ENCODE results near the gene ZNF277. TPM values are rescaled to one million over a fixed set of nuclear protein-coding genes. Genes with fewer than 3 reads are reported as not detected.

The ZNF277 gene
- total and polyA plus RNA-seq, 2 donors (not counting 3 experiments of a cell fraction or from before 2014, with no cell fraction given): 7.8 to 22.6 TPM

DNA sequence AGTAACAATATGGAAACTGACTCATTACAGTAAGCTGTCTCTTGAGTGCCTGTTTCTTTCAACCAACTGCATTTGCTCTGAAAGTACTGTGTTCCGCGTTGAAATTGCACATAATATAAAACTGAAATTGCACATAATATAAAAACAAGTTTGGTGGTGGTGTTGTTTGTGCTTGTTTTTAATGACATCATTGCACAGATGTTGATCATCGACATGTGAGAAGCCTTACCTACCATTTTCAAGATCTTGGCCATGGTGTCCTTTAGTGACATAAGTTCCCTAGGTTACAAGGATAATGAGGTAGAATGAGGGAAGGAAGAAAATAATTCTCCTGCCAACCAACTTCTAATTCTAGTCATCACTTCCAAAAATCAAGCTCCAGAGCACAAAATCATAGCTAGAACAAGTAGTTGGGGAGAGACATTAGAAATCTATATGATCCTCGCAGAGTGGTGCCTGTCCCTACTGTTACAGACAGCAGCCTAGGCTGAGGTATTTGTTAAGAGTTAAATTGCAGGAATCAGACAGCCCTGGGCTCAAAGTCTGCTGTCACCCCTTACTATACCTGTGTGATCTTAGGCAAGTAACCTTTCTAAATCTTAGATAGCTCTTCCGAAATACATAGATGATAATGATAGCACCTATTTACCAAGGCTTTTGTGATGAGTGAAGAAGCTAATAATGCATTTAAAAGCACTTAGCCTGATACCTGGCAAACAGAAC is 29.6 kb upstream of the ZNF277 start:
- peaks cover 2% of the 10 kb centered on the region for H4K20me1 ChIP-seq (replicated peaks; ENCODE audit: control insufficient read depth, extremely low read depth, insufficient read depth, low read length)
- no peak overlapping the region for H3K4me3 ChIP-seq (replicated peaks in 1 of 3; ENCODE audit: insufficient read depth in 1 of 3, low read depth in 1 of 3, low read length in 3 of 3)
- TF ChIP-seq POLR2A (IDR thresholded peaks at IDR 0.05; ENCODE audit: low read depth, low read length): no peak
- TF ChIP-seq MYC (IDR thresholded peaks at IDR 0.05; ENCODE audit: low read depth, low read length): no peak
- no peak for TF ChIP-seq POLR2AphosphoS5 (IDR thresholded peaks at IDR 0.05; ENCODE audit: insufficient read depth, low read depth, low read length)
- TF ChIP-seq MAX (IDR thresholded peaks at IDR 0.05; ENCODE audit: insufficient read depth, insufficient read length): no peak
- TF ChIP-seq FOS (IDR thresholded peaks at IDR 0.05; ENCODE audit: borderline replicate concordance, insufficient read depth, low read length): no peak
- no peak for TF ChIP-seq JUN (IDR thresholded peaks at IDR 0.05; ENCODE audit: borderline replicate concordance, insufficient read depth, insufficient read length, low read depth)
- no peak for TF ChIP-seq GATA2 (IDR thresholded peaks at IDR 0.05; ENCODE audit: insufficient read depth, insufficient read length, low read depth, low read length)
- no peak for TF ChIP-seq EZH2 (IDR thresholded peaks at IDR 0.05; ENCODE audit: borderline replicate concordance, low read depth, low read length, severe bottlenecking)
- TF ChIP-seq, protein P1, sequence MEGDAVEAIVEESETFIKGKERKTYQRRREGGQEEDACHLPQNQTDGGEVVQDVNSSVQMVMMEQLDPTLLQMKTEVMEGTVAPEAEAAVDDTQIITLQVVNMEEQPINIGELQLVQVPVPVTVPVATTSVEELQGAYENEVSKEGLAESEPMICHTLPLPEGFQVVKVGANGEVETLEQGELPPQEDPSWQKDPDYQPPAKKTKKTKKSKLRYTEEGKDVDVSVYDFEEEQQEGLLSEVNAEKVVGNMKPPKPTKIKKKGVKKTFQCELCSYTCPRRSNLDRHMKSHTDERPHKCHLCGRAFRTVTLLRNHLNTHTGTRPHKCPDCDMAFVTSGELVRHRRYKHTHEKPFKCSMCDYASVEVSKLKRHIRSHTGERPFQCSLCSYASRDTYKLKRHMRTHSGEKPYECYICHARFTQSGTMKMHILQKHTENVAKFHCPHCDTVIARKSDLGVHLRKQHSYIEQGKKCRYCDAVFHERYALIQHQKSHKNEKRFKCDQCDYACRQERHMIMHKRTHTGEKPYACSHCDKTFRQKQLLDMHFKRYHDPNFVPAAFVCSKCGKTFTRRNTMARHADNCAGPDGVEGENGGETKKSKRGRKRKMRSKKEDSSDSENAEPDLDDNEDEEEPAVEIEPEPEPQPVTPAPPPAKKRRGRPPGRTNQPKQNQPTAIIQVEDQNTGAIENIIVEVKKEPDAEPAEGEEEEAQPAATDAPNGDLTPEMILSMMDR (IDR thresholded peaks at IDR 0.05; ENCODE audit: extremely low read depth in 1 of 2, insufficient read depth in 1 of 2, low read depth in 1 of 2, low read length in 2 of 2): no peak
- H3K79me2 ChIP-seq (ENCODE audit: control insufficient read depth, insufficient read depth, low read length): peaks cover 100% of the 10 kb centered on the region
- CTCF ChIA-PET: interaction anchor here (1.0 to 2.8 kb wide), 5 partner anchors 9 to 17 kb away, joined by 3 to 8 read pairs (median 4); no protein-coding TSS in a partner anchor
- H2AFZ ChIP-seq (ENCODE audit: low read depth, low read length): no peak overlapping the region
- no peaks in the 10 kb centered on the region for H3K9me1 ChIP-seq (replicated peaks; ENCODE audit: control insufficient read depth, extremely low read depth, insufficient read depth, low read length)
- H3K36me3 ChIP-seq (ENCODE audit: control insufficient read depth in 2 of 2, extremely low read depth in 1 of 2, insufficient read depth in 2 of 2, low read length in 2 of 2): no peaks in the 10 kb centered on the region
- dilution Hi-C loops (cut with MboI; ENCODE audit: extremely low pct_ligation_motif_present, low sequenced_read_pairs) (no loop called here), intact Hi-C loops (cut with micrococcal nuclease) (no loop called here)
- H3K27ac ChIP-seq (ENCODE audit: insufficient read depth, low read depth, low read length): no peak overlapping the region
- H3K9ac ChIP-seq (replicated peaks; ENCODE audit: extremely low read depth, insufficient read depth, low read length): no peak overlapping the region
- no peak overlapping the region for H3K4me2 ChIP-seq (ENCODE audit: insufficient read depth, low read length)
- FAIRE-seq: no peak
- peak; percentile 25 for DNase-seq (ENCODE audit: low read depth, low spot score)
- BruUV-seq (replicated peaks): no TSS peak
- peaks cover 38% of the 10 kb centered on the region for H3K4me1 ChIP-seq (ENCODE audit: control insufficient read depth, extremely low read depth, insufficient read depth, low read length)
- H3K9me3 ChIP-seq (replicated peaks; ENCODE audit: control insufficient read depth, insufficient read depth, low read length): no peaks in the 10 kb centered on the region
- H3K27me3 ChIP-seq (ENCODE audit: control insufficient read depth in 2 of 2, insufficient read depth in 2 of 2, low read length in 2 of 2): no peaks in the 10 kb centered on the region
- POLR2A ChIA-PET: interaction anchor here (0.8 to 1.2 kb wide), 2 partner anchors 9 to 15 kb away, joined by 3 to 4 read pairs; no protein-coding TSS in a partner anchor

Measured in endothelial cell of umbilical vein (primary cell).